PC-3 (cell line): Measurements from ENCODE around the gene DNER. TPM values are rescaled to one million over a fixed set of nuclear protein-coding genes. Genes with fewer than 3 reads are reported as not detected.

Experiments
- ATAC-seq: fragments of 200-7000 bp; cut with Tn5 transposase; 2 replicates; pipeline ENCODE4 v1.9.1; 2020; ENCODE audit warnings: mild to moderate bottlenecking, moderate library complexity
- BruUV-seq: library from RNA; stranded (reverse); fragments of 400-500 nt; replicated peaks from 2 replicates; lab custom pipeline; 2021; lab: Mats Ljungman, UMichigan
- CTCF ChIA-PET: fragments of 300-600 bp; sonication (Branson Sonifier 250); formaldehyde crosslinking; loops from one replicate; lab custom pipeline; 2022; ENCODE audit warnings: antibody characterized with exemption; lab: Charles Lee
- POLR2A ChIA-PET: fragments of 300-600 bp; sonication (Branson Sonifier 250); formaldehyde crosslinking; loops from one replicate; lab custom pipeline; 2022; ENCODE audit warnings: antibody characterized with exemption; ENCODE audit not compliant: unreplicated experiment; lab: Charles Lee
- DNase-seq: peaks from one replicate; pipeline ENCODE4 v3.0.0-alpha.2; 2015
- H2AFZ ChIP-seq: fragments of 300-600 bp; sonication (generic); 2 replicates; pipeline ENCODE4 v1.6.0; 2016; ENCODE audit warnings: antibody characterized with exemption, low read length
- H3F3A ChIP-seq: fragments of 300-600 bp; sonication (generic); one replicate; pipeline ENCODE4 v1.6.0; 2017; ENCODE audit warnings: antibody characterized with exemption, low read length, control low read depth, mild to moderate bottlenecking; ENCODE audit not compliant: unreplicated experiment
- H3K27ac ChIP-seq: fragments of 300-600 bp; sonication (generic); 2 replicates; pipeline ENCODE4 v1.5.1; 2016; ENCODE audit warnings: mild to moderate bottlenecking, low read length
- H3K27me3 ChIP-seq: fragments of 300-600 bp; sonication (generic); 2 replicates; pipeline ENCODE4 v1.6.1; 2016; ENCODE audit warnings: low read length, mixed read lengths
- H3K36me3 ChIP-seq: fragments of 300-600 bp; sonication (generic); 2 replicates; pipeline ENCODE4 v1.6.1; 2016; ENCODE audit warnings: low read depth, mixed run types, low read length, mixed read lengths
- H3K4me1 ChIP-seq: fragments of 300-600 bp; sonication (generic); 2 replicates; pipeline ENCODE4 v1.5.1; 2016; ENCODE audit warnings: low read length; ENCODE audit not compliant: insufficient read depth
- H3K4me2 ChIP-seq: fragments of 300-600 bp; sonication (generic); 2 replicates; pipeline ENCODE4 v1.6.0; 2016; ENCODE audit warnings: low read length
- H3K4me3 ChIP-seq: fragments of 300-600 bp; sonication (generic); 2 replicates; pipeline ENCODE4 v1.5.1; 2016; ENCODE audit warnings: mild to moderate bottlenecking, low read length, mixed read lengths
- H3K79me2 ChIP-seq: fragments of 300-600 bp; sonication (generic); 2 replicates; pipeline ENCODE4 v1.6.1; 2017; ENCODE audit warnings: low read length, mixed read lengths
- H3K9ac ChIP-seq: fragments of 300-600 bp; sonication (generic); 2 replicates; pipeline ENCODE4 v1.6.0; 2016; ENCODE audit warnings: mild to moderate bottlenecking, low read length
- H3K9me2 ChIP-seq: fragments of 300-600 bp; sonication (generic); replicated peaks from 2 replicates; pipeline ENCODE4 v1.6.1; 2016; ENCODE audit warnings: mixed run types, low read length, mixed read lengths
- H3K9me3 ChIP-seq: fragments of 300-600 bp; sonication (generic); 2 replicates; pipeline ENCODE4 v1.6.1; 2016; ENCODE audit warnings: low read length, mixed read lengths
- H4K20me1 ChIP-seq: fragments of 300-600 bp; sonication (generic); 2 replicates; pipeline ENCODE4 v1.6.1; 2016; ENCODE audit warnings: low read length, mixed read lengths
- EZH2 ChIP-seq: fragments of 300-600 bp; sonication (generic); IDR thresholded peaks from one replicate; pipeline ENCODE4 v1.6.1; 2017; ENCODE audit warnings: antibody characterized with exemption, mild to moderate bottlenecking, low read length; ENCODE audit not compliant: unreplicated experiment
- EZH2phosphoT487 ChIP-seq: fragments of 300-600 bp; sonication (generic); IDR thresholded peaks from 2 replicates; pipeline ENCODE4 v1.6.1; 2018; ENCODE audit warnings: mild to moderate bottlenecking, antibody characterized with exemption, low read length, borderline replicate concordance
- intact Hi-C: fragments of 100-400 bp; cut with micrococcal nuclease; formaldehyde crosslinking; loops from 2 replicates; pipeline ENCODE4 v1.9.0; 2023
- total RNA-seq: library from RNA; depleted of rRNA; stranded (reverse); fragments of >200 nt; gene quantifications from 2 replicates; pipeline ENCODE4 v1.2.3, GENCODE V29; 2014
- TF ChIP-seq, protein P1 (sequence below): fragments of 300-600 bp; sonication (generic); conservative IDR thresholded peaks from 2 replicates; pipeline ENCODE4 v1.5.1; 2017; ENCODE audit warnings: antibody characterized with exemption, low read depth, mild to moderate bottlenecking, low read length

Gene DNER
- total RNA-seq, 1 experiment from 2014 or later = 1.1 TPM

DNA sequence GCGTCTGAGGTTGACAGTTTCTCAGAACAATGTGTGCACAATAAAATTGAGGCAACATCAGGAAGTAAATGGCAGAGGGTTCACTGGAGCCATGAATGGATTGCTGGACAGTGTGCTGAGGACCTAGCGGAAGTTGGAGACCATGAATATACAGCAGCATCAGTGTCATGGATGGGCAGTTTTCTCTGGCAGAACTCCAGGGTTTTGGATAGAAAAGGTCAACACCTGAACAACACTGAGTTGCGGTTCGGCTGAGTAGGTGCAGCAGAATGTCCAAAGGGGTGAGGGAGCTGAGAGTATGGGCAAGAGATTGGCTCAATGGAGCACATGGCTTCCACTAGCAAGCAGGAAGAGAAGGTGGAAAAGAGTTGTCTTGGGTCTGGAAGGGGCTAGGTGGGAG is 73.7 kb downstream of the DNER start:
- DNase-seq (no peak), ATAC-seq (no peak)
- H3K9me2 ChIP-seq = no peaks in the 10 kb centered on the region
- H3F3A ChIP-seq = no peaks in the 10 kb centered on the region
- POLR2A ChIA-PET = no interaction called here
- CTCF ChIA-PET = no interaction called here
- no peak overlapping the region for H3K9ac ChIP-seq
- no peak for TF ChIP-seq EZH2phosphoT487
- TF ChIP-seq EZH2 = no peak
- TF ChIP-seq, protein P1, sequence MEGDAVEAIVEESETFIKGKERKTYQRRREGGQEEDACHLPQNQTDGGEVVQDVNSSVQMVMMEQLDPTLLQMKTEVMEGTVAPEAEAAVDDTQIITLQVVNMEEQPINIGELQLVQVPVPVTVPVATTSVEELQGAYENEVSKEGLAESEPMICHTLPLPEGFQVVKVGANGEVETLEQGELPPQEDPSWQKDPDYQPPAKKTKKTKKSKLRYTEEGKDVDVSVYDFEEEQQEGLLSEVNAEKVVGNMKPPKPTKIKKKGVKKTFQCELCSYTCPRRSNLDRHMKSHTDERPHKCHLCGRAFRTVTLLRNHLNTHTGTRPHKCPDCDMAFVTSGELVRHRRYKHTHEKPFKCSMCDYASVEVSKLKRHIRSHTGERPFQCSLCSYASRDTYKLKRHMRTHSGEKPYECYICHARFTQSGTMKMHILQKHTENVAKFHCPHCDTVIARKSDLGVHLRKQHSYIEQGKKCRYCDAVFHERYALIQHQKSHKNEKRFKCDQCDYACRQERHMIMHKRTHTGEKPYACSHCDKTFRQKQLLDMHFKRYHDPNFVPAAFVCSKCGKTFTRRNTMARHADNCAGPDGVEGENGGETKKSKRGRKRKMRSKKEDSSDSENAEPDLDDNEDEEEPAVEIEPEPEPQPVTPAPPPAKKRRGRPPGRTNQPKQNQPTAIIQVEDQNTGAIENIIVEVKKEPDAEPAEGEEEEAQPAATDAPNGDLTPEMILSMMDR = no peak
- no peaks in the 10 kb centered on the region for H3K9me3 ChIP-seq
- H3K27ac ChIP-seq = no peak overlapping the region
- H3K36me3 ChIP-seq = no peaks in the 10 kb centered on the region
- no peaks in the 10 kb centered on the region for H3K27me3 ChIP-seq
- no peak overlapping the region for H2AFZ ChIP-seq
- intact Hi-C loops = loop anchor here (5.0 kb wide), 1 partner anchor 77 kb away; no protein-coding TSS in a partner anchor
- no peaks in the 10 kb centered on the region for H3K79me2 ChIP-seq
- H3K4me3 ChIP-seq = no peak overlapping the region
- H4K20me1 ChIP-seq = no peaks in the 10 kb centered on the region
- H3K4me2 ChIP-seq = no peak overlapping the region
- H3K4me1 ChIP-seq = peaks cover 12% of the 10 kb centered on the region
- no TSS peak for BruUV-seq

DNA sequence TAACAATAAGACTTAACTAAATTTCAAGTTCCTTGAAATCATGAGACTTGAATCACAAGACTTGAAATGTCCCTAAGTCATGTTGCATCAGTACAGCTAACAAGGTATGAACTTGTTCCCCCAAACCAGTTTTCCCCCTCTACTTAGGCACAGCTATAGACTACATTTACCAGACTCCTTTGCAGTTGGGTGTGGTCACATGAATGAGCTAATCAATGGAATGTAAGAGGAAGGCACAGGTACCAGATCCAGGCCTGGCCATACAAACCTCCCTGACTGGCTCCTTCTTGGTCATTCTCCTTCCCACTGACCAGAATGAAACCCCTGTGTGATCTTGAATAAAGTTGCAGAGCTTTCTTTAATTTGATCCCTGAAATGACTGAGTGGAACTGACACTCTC is 77.8 kb downstream of the DNER start:
- BruUV-seq = no TSS peak
- TF ChIP-seq, protein P1 = no peak
- TF ChIP-seq EZH2 (no peak), EZH2phosphoT487 (no peak)
- ChIA-PET POLR2A (no interaction called here), CTCF (no interaction called here)
- Histone ChIP-seq H3K9ac (no peak overlapping the region), H3K36me3 (no peaks in the 10 kb centered on the region), H3K27ac (no peak overlapping the region), H3K27me3 (no peaks in the 10 kb centered on the region), H3K9me3 (no peaks in the 10 kb centered on the region), H3K4me1 (no peaks in the 10 kb centered on the region), H3K9me2 (no peaks in the 10 kb centered on the region), H2AFZ (no peak overlapping the region), H3K4me3 (no peak overlapping the region), H4K20me1 (no peaks in the 10 kb centered on the region), H3K79me2 (no peaks in the 10 kb centered on the region), H3K4me2 (no peak overlapping the region), H3F3A (no peaks in the 10 kb centered on the region)
- DNase-seq = peak; percentile 5
- no peak for ATAC-seq
- intact Hi-C loops = no loop called here

DNA sequence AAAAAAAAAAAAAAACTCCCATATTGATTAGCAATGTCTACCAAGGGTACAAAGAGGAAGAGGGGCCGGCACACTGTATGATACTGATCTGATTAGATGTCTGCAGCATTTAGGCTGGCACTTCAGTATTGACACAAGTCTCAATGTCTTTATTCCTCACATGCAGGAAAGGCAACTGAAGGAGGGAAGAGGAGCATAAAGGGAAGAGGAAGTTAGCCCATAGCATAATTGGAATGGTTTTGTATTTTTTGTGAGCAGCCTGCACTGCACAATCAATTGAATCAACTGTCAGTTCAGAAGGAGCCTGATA is 79.0 kb downstream of the DNER start:
- TF ChIP-seq, protein P1 = no peak
- TF ChIP-seq EZH2 (no peak), EZH2phosphoT487 (no peak)
- no TSS peak for BruUV-seq
- intact Hi-C loops = no loop called here
- Histone ChIP-seq H3K27ac (no peak overlapping the region), H3K9ac (no peak overlapping the region), H3K36me3 (no peaks in the 10 kb centered on the region), H3F3A (no peaks in the 10 kb centered on the region), H3K4me1 (no peaks in the 10 kb centered on the region), H2AFZ (no peak overlapping the region), H3K9me2 (no peaks in the 10 kb centered on the region), H3K4me3 (no peak overlapping the region), H3K9me3 (no peaks in the 10 kb centered on the region), H3K27me3 (no peaks in the 10 kb centered on the region), H3K4me2 (no peak overlapping the region), H3K79me2 (no peaks in the 10 kb centered on the region), H4K20me1 (no peaks in the 10 kb centered on the region)
- DNase-seq (no peak), ATAC-seq (no peak)
- ChIA-PET CTCF (no interaction called here), POLR2A (no interaction called here)
